ENCODE measurements around the gene DIP2C.

GRCh38 chr10:393106-393745 is 296.2 kb downstream of the DIP2C start:
- TF ChIP-seq CTCF (conservative IDR thresholded peaks at IDR 0.05; ENCODE audit: low read length) (no peak), EZH2phosphoT487 (IDR thresholded peaks at IDR 0.05; ENCODE audit: borderline replicate concordance) (no peak)

Measured in Loucy (cell line).